SH-SY5Y (cell line): ENCODE data around the gene NFATC2.

Experiments
- GATA2 ChIP-seq: IDR thresholded peaks from 2 replicates; pipeline ENCODE4 v1.6.1; 2011; ENCODE audit warnings: mild to moderate bottlenecking, low read depth, low read length
- GATA3 ChIP-seq: IDR thresholded peaks from 2 replicates; pipeline ENCODE4 v1.6.1; 2011; ENCODE audit warnings: low read depth, mild to moderate bottlenecking, low read length, moderate library complexity

NFATC2 gene

GRCh38 chr20:51523276-51524013 is 19.1 kb downstream of the NFATC2 start:
- TF ChIP-seq GATA2 (no peak), GATA3 (no peak)

GRCh38 chr20:51522207-51522606 is 20.3 kb downstream of the NFATC2 start:
- TF ChIP-seq GATA3 = no peak
- no peak for TF ChIP-seq GATA2

GRCh38 chr20:51517839-51518238 is 24.7 kb downstream of the NFATC2 start:
- TF ChIP-seq GATA3 (no peak), GATA2 (no peak)

GRCh38 chr20:51516855-51517254 is 25.7 kb downstream of the NFATC2 start:
- no peak for TF ChIP-seq GATA2
- TF ChIP-seq GATA3 = no peak

GRCh38 chr20:51514836-51515235 is 27.7 kb downstream of the NFATC2 start:
- TF ChIP-seq GATA3 (no peak), GATA2 (no peak)

GRCh38 chr20:51514249-51514648 is 28.3 kb downstream of the NFATC2 start:
- TF ChIP-seq GATA3 (no peak), GATA2 (no peak)

- TF ChIP-seq GATA2 = no peak
Measured at GRCh38 chr20:51513545-51513944, 29.0 kb downstream of the NFATC2 start.

- TF ChIP-seq GATA3 = no peak
- TF ChIP-seq GATA2 = no peak
Measured at GRCh38 chr20:51512645-51513044, 29.9 kb downstream of the NFATC2 start.

GRCh38 chr20:51511861-51512619 is 30.5 kb downstream of the NFATC2 start:
- TF ChIP-seq GATA3 (no peak), GATA2 (no peak)

- no peak for TF ChIP-seq GATA3
- no peak for TF ChIP-seq GATA2
Measured at GRCh38 chr20:51510936-51511605, 31.4 kb downstream of the NFATC2 start.

GRCh38 chr20:51510169-51510568 is 32.4 kb downstream of the NFATC2 start:
- no peak for TF ChIP-seq GATA3

- TF ChIP-seq GATA2 (no peak), GATA3 (no peak)
Measured at GRCh38 chr20:51509208-51509607, 33.3 kb downstream of the NFATC2 start.

GRCh38 chr20:51508780-51509179 is 33.7 kb downstream of the NFATC2 start:
- TF ChIP-seq GATA3 = no peak
- no peak for TF ChIP-seq GATA2

GRCh38 chr20:51508158-51508557 is 34.4 kb downstream of the NFATC2 start:
- TF ChIP-seq GATA3 (no peak), GATA2 (no peak)
